HFF-Myc (cell line): ENCODE data around the gene RAB29.
A peak's percentile ranks its signal among the peaks of the same experiment; 100 is the strongest.
"Not testable (repeated sequence)": the region's sequence is repeated elsewhere in the genome, so short reads cannot be mapped to it uniquely, and the experiment has no call there.

Source experiments
- DNase-seq: peaks from one replicate; pipeline ENCODE4 v3.0.0-alpha.2; 2011; ENCODE audit warnings: low read depth; ENCODE audit errors: extremely low read depth
- H3K4me3 ChIP-seq: replicated peaks from 2 replicates; pipeline ENCODE4 v1.5.1; 2011; ENCODE audit warnings: low read depth, mild to moderate bottlenecking, control low read depth, low read length
- TF ChIP-seq, protein P1 (sequence below): IDR thresholded peaks from 2 replicates; pipeline ENCODE4 v1.5.1; 2012; ENCODE audit warnings: mild to moderate bottlenecking, low read depth, low read length, control low read depth; ENCODE audit errors: missing control alignments

The RAB29 gene, protein sequence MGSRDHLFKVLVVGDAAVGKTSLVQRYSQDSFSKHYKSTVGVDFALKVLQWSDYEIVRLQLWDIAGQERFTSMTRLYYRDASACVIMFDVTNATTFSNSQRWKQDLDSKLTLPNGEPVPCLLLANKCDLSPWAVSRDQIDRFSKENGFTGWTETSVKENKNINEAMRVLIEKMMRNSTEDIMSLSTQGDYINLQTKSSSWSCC

DNA sequence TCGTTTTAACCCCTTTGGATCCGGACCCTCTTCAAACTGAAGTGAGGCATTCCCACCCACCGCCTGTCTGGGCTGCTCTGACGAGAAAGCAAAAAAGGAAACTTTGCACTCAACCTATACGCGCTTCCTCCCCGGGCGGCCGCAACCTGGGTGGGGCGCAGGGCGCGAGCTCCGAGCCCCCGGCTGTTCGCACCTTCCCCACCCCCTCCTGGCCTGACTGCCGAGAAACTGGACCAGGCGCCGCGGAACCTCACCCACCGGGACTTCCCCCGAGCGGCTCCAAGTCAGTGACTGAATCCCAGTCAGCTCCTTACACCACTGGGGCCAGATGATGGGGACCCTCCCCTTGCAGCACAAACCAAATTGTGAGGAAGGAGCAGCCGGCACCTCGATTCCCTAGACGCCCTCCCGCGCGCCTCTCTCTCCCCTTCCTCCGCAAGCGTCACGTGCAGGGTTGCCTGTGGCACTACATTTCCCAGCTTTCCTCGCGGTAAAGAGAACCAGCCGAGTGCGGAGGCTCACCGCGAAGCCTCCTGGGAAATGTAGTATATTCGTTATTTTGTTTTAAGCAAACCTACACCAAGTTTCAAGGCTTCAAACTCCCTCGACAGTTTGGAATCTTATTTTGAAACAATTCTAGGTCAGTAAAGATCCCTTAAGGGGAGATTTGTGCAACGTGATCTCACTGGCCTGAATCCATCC is at the start of gene RAB29:
TSS of gene RAB29 (minus strand) at position 468 of the 702 bp plus-strand sequence. CDS start 526 bp downstream, outside the sequence.
- TF ChIP-seq, protein P1, sequence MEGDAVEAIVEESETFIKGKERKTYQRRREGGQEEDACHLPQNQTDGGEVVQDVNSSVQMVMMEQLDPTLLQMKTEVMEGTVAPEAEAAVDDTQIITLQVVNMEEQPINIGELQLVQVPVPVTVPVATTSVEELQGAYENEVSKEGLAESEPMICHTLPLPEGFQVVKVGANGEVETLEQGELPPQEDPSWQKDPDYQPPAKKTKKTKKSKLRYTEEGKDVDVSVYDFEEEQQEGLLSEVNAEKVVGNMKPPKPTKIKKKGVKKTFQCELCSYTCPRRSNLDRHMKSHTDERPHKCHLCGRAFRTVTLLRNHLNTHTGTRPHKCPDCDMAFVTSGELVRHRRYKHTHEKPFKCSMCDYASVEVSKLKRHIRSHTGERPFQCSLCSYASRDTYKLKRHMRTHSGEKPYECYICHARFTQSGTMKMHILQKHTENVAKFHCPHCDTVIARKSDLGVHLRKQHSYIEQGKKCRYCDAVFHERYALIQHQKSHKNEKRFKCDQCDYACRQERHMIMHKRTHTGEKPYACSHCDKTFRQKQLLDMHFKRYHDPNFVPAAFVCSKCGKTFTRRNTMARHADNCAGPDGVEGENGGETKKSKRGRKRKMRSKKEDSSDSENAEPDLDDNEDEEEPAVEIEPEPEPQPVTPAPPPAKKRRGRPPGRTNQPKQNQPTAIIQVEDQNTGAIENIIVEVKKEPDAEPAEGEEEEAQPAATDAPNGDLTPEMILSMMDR = no peak
- DNase-seq = peak; percentile 61
- H3K4me3 ChIP-seq = peak within 1 kb of the TSS; percentile 81

DNA sequence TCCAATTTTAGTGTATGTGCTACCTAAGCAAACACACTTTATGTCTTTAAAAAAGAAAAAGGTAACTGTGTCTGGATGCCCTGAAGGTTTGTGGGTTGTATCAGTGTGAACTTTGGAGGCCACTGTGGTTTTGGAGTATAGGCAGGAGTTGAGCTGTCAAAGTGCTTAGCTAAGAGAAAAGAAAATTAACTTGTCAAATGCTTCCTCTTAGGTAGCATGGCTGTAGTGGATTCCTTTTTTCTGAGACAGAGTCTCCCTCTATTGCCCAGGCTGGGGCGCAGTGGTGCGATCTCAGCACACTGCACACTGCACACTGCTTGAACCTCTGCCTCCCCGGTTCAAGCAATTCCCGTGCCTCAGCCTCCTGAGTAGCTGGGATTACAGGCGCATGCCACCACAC is 48.9 kb upstream of the RAB29 start:
- TF ChIP-seq, protein P1 = no peak
- no peak for DNase-seq

DNA sequence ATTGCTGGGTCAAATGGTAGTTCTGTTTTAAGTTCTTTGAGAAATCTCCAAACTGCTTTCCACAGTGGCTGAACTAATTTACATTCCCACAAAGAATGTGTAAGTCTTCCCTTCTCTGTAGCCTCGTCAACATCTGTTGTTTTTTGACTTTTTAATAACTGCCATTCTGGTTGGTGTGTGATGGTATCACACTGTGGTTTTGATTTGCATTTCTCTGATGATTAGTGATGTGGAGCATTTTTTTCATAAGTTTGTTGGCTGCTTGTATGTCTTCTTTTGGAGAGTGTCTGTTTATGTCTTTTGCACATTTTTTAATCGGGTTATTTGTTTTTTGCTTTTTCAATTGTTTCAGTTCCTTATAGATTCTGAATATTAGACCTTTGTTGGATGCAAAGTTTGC is 48.0 kb upstream of the RAB29 start:
- H3K4me3 ChIP-seq, DNase-seq: not testable (repeated sequence)

More for the DNA sequence above, 48.9 kb upstream of the RAB29 start:
- no peak overlapping the region for H3K4me3 ChIP-seq

DNA sequence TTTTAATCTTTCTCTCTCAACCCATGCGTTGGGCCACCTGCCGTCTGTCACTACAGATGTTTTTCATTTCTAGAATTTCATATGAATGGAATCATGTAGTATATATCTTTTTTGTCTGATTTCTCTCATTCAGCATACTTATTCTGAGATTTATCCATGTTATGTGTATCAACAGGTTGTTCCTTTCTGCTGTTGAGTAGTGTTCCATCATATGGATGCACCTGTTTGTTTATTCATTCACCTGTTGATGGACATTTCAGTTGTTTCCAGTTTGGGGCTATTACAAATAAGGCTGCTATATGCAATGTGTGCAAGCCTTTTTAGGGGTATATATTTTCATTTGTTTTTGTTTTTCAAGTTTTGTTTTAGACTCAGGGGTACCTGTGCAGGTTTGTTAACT is 47.1 kb upstream of the RAB29 start:
- no peak overlapping the region for H3K4me3 ChIP-seq
- TF ChIP-seq, protein P1 = no peak
- DNase-seq = no peak

DNA sequence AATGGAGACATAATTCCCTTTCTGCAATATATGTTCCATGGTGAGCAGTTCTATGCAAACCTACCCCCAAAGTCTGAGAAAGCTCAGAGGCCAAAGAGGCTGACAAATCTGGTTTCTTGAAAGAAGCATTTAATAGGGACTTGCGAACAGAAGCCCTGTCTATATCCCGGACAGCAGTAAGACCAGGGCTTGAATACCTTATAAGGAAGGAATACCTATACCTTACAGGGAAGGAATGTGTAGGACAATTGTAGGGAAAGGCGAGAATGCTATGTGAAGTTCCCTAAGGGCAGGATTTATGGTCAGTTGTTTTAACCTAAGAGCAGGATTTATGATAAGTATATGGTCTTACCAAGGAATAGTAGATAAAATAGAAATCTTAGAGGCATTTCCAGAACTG is 42.7 kb upstream of the RAB29 start:
- no peak for DNase-seq
- H3K4me3 ChIP-seq = no peak overlapping the region
- TF ChIP-seq, protein P1 = no peak

DNA sequence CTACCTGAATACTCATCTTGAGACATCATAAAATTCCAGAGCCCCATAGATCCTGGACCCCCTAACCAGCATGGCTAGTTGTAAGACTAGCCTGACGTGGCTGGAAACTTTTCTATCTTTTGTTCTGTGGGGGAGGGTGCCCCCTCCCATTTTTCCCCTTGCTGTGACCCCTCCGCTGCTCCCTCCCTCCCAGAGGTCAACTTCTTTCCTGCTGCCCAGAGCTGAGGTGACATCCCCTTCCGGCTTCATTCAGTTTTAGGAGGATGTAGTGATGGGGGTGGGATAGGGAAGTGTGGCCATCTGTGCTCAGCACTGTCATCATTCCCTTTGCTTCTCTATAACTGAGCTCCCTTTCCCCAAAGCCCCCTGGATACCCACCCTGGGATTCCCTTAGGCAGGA is 42.1 kb upstream of the RAB29 start:
- no peak for DNase-seq
- no peak overlapping the region for H3K4me3 ChIP-seq
- TF ChIP-seq, protein P1 = no peak

DNA sequence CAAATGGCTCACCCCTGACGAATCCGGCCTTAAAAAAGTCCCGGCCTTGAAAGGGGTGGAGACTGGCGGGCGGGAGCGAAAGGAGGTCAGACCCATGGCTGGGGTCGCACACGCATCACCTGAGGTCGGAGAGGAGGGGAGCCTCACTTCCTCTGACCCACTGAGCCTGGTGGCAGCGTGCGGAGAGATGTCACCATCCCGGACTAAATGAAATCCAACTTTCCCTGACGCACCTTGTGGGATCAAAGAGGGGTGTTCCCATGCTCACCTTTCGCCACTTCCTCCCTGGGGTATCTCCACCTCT is 38.4 kb upstream of the RAB29 start:
- peak overlapping the region; percentile 73 for H3K4me3 ChIP-seq
- DNase-seq = no peak
- TF ChIP-seq, protein P1 = no peak
